SHP77 (cell line): Measurements from ENCODE around the gene RINL.
"Not testable (repeated sequence)": the region's sequence is repeated elsewhere in the genome, so short reads cannot be mapped to it uniquely, and the experiment has no call there.

Experiments
- DNase-seq, 2 experiments: peaks; one replicate each; lab custom pipeline; 2025; lab: John Stamatoyannopoulos, UW

Gene RINL

DNA sequence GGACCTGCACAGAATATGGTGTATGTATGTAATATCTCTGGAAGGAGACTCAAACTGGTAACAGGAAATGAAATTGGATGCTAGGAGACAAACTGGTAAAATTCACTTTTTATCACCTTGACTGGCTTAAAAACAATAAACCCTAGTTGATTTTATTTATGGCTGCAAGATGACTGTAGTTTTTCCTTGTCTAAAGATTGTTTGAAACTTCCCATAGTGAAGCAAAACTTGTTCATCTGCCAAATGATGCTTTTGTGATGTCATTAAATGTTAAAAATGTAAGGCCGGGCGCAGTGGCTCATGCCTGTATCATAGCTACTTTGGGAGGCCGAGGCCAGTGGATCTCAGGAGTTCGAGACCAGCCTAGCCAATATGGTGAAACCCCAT is 44.0 kb downstream of the RINL start:
- no peak for DNase-seq

DNA sequence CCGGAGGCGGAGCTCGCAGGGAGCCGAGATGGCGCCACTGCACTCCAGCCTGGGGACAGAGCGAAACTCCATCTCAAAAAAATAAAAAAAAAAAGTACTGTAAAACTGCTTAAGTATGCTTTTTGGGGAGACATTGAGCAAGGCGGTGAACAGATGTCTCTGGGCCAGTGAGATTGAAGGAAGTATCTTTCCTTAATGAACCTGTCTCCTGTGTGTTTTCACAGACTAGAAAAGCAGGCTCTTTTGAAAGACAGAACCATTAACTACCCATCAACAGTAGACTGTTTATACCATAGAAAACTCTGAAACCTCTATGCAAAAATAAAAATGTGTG is 45.0 kb downstream of the RINL start:
- no peak for DNase-seq

DNA sequence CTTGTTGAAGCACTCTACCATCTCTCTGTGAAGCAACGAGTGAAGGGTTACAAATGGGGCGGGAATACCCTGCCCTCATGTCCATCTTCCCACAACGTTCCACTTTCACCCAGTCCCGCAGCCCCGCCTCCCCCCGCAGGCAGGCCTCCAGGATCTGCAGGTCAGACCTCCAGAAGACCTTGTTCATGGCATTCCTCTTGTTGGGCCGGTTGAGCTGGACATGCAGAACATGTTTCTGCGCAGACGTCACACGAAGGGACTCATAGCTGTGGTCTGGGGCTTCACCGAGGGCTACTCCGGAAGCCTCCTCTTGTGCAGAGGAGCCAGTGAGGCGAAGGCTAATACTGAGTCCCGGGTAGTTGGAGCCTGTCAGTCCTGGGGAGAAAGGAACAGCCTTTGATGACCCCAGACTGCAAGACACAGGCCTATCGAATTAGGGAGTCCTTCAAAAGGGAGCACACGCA is 46.9 kb downstream of the RINL start:
- DNase-seq: peak; percentile 66 to 73

DNA sequence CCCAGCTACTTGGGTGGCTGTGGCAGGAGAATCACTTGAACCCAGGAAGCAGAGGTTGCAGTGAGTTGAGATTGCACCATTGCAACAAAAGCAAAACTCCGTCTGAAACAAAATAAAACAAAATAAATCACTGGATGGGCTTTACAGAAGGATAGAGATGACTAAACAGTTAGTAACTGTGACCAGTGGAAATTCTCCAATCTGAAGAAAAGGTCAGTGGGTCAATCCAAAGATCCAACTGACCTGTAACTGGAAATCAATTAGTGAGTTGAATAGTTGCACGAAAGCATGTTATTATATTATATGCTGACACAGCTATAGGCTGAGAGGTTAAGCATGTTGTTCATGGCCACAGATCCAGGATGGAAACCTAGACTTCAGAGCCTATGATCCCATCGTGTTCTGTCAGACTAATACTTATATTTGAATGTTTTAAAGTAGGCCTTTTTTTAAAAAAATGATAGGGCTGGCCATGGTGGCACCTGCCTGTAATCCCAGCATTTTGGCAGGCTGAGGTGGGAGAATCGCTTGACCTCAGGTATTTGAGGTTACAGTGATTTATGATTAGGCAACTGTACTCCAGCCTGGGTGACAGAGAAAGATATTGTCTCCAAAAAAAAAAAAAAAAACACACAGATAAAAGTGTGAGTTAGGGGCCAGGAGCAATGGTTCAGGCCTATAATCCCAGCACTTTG is 47.9 kb downstream of the RINL start:
- DNase-seq: no peak

GRCh38 chr19:38829203-38829602 is 48.9 kb downstream of the RINL start:
- DNase-seq: not testable (repeated sequence)

DNA sequence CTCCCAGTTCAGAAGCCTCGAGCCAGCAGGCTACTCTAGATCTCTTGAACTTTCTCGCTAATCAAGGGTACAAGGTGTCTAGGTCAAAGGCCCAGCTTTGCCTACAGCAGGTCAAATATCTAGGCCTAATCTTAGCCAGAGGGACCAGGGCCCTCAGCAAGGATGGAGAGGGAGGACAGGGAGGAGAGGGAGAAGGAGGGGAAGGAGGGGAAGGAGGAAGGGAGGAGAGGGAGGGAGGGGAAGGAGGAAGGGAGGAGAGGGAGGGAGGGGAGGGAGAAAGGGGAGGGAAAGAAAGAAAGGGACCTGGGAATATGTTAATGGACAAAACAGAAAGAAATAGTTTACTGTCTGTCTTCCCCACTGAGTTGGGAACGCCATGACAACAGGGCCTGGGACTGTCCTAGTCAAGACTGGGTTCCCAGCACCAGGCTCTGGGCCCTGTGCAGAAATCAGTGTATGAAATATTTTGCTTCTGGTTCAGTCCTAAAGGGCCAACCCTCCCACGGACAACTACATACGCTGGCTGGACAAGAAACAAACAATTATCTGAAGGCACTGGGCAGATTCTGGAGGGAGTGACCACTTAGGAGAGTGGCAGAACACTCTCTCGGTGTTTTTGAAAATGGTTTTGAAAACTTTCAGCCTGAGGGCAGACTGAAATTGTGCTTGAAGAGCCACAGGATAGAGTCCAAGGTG is 51.1 kb downstream of the RINL start:
- DNase-seq: no peak

GRCh38 chr19:38825936-38826335 is 52.1 kb downstream of the RINL start:
- not testable (repeated sequence) for DNase-seq

GRCh38 chr19:38821230-38821825 is 56.7 kb downstream of the RINL start:
- DNase-seq: not testable (repeated sequence)

GRCh38 chr19:38819231-38819920 is 58.7 kb downstream of the RINL start:
- no peak for DNase-seq
